ENCODE results near the gene LILRB5. TPM values are rescaled to one million over a fixed set of nuclear protein-coding genes. Genes with fewer than 3 reads are reported as not detected.
"Not testable (repeated sequence)": the region's sequence is repeated elsewhere in the genome, so short reads cannot be mapped to it uniquely, and the experiment has no call there.

LILRB5 gene
- total and polyA plus RNA-seq, 9 of the 15 experiments (the other 6 are each of a cell fraction or from before 2014, with no cell fraction given): not detected

DNA sequence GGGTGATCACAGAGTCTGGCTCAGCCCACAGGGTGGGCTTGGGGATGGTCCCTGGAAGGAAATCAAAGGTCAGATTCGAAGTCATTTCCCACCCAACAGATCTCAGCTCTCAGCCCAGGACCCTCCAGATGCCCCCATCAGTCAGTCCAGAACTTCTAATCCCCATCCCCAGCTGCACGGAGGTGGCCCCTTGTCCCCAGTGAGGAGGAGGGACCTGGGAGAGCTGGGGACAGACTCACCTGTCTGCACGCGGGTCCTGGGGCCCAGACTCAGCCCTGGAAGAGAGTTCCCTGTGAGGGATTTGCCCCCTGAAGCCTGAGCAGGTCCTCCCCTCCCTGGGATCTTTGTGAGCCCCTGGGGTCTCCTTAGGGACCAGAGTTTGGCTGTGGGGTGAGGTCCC lies 23.0 kb upstream of the LILRB5 start:
- H3K4me2 ChIP-seq (ENCODE audit: insufficient read depth, low read length): not testable (repeated sequence)

DNA sequence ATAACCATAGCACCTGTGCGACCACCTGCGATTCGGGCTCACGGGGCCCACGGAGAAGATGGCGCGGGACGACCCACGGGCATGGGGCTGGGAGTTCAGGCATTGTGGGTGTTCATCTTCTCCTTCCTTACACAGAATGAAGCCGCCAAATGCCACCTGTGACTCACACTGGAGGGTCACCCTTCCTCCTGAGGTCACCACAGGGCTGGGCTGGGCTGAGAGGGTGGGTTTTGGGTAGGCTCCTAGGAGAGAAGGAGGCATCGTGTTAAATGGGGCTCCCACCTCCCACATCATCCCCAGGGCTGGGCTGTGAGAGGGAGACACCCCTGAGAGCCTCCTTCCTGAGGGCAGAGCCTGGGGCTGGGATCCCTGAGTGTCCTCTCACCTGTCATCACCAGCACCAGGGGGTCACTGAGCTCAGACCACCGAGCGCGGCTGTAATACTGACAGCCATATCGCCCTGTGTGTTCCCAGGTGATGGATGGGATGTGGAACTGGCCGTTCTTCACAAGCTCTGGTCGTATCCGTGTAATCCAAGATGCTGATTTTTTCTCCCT lies 22.4 kb upstream of the LILRB5 start:
- H3K4me3 ChIP-seq: no peak overlapping the region
- H3K79me2 ChIP-seq (ENCODE audit: control insufficient read depth, insufficient read depth, low read length): no peaks in the 10 kb centered on the region
- 1% methylated on average over 16 of the region's 18 CpGs for WGBS (ENCODE audit: insufficient coverage, low coverage, missing lambda C conversion rate)
- H3K4me2 ChIP-seq (ENCODE audit: insufficient read depth, low read length): no peak overlapping the region
- no peaks in the 10 kb centered on the region for H3K9me1 ChIP-seq (ENCODE audit: control insufficient read depth, insufficient read depth, low read length)
- TF ChIP-seq ZBTB7A (IDR thresholded peaks at IDR 0.05; ENCODE audit: borderline replicate concordance, control insufficient read depth, low read depth, low read length) (no peak), ZNF589 (CRISPR knock-in tag; IDR thresholded peaks at IDR 0.05; ENCODE audit: low read depth) (no peak), CCAR2 (IDR thresholded peaks at IDR 0.05; ENCODE audit: low read depth, low read length) (no peak), ZNF77 (CRISPR knock-in tag; IDR thresholded peaks at IDR 0.05) (no peak), FOXP1 (CRISPR knock-in tag; IDR thresholded peaks at IDR 0.05) (no peak), SIRT6 (IDR thresholded peaks at IDR 0.05; ENCODE audit: low read depth, low read length) (no peak), LEF1 (IDR thresholded peaks at IDR 0.05) (no peak), SLC30A9 (CRISPR knock-in tag; IDR thresholded peaks at IDR 0.05) (no peak)
- TF ChIP-seq, protein P1, sequence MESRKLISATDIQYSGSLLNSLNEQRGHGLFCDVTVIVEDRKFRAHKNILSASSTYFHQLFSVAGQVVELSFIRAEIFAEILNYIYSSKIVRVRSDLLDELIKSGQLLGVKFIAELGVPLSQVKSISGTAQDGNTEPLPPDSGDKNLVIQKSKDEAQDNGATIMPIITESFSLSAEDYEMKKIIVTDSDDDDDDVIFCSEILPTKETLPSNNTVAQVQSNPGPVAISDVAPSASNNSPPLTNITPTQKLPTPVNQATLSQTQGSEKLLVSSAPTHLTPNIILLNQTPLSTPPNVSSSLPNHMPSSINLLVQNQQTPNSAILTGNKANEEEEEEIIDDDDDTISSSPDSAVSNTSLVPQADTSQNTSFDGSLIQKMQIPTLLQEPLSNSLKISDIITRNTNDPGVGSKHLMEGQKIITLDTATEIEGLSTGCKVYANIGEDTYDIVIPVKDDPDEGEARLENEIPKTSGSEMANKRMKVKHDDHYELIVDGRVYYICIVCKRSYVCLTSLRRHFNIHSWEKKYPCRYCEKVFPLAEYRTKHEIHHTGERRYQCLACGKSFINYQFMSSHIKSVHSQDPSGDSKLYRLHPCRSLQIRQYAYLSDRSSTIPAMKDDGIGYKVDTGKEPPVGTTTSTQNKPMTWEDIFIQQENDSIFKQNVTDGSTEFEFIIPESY (CRISPR knock-in tag; IDR thresholded peaks at IDR 0.05): no peak
- TF ChIP-seq, protein P2, sequence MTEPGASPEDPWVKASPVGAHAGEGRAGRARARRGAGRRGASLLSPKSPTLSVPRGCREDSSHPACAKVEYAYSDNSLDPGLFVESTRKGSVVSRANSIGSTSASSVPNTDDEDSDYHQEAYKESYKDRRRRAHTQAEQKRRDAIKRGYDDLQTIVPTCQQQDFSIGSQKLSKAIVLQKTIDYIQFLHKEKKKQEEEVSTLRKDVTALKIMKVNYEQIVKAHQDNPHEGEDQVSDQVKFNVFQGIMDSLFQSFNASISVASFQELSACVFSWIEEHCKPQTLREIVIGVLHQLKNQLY (CRISPR knock-in tag; conservative IDR thresholded peaks at IDR 0.05): no peak
- TF ChIP-seq, protein P3, sequence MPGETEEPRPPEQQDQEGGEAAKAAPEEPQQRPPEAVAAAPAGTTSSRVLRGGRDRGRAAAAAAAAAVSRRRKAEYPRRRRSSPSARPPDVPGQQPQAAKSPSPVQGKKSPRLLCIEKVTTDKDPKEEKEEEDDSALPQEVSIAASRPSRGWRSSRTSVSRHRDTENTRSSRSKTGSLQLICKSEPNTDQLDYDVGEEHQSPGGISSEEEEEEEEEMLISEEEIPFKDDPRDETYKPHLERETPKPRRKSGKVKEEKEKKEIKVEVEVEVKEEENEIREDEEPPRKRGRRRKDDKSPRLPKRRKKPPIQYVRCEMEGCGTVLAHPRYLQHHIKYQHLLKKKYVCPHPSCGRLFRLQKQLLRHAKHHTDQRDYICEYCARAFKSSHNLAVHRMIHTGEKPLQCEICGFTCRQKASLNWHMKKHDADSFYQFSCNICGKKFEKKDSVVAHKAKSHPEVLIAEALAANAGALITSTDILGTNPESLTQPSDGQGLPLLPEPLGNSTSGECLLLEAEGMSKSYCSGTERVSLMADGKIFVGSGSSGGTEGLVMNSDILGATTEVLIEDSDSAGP (CRISPR knock-in tag; IDR thresholded peaks at IDR 0.05): no peak
- H3K9ac ChIP-seq (ENCODE audit: insufficient read depth in 1 of 2, low read depth in 2 of 2, low read length in 2 of 2): no peak overlapping the region
- no peak for DNase-seq (ENCODE audit: extremely low read depth in 1 of 4, low spot score in 3 of 4)
- intact Hi-C loops (cut with micrococcal nuclease): no loop called here
- H2AFZ ChIP-seq (ENCODE audit: low read depth, low read length): no peak overlapping the region
- peaks cover 8 to 48% of the 10 kb centered on the region in 2 experiments for H3K27me3 ChIP-seq (ENCODE audit: control insufficient read depth in 2 of 2, insufficient read depth in 2 of 2, low read length in 2 of 2)
- no peaks in the 10 kb centered on the region for H3K4me1 ChIP-seq (replicated peaks in 1 of 2; ENCODE audit: control insufficient read depth in 2 of 2, insufficient read depth in 2 of 2, low read length in 2 of 2)
- no peaks in the 10 kb centered on the region for H3K36me3 ChIP-seq (ENCODE audit: control insufficient read depth, insufficient read depth, low read length)
- no peaks in the 10 kb centered on the region for H3K9me3 ChIP-seq (replicated peaks; ENCODE audit: control insufficient read depth, insufficient read depth, low read depth, low read length)
- no peak for ATAC-seq
- H3K27ac ChIP-seq (ENCODE audit: extremely low read depth, low read depth, low read length): no peak overlapping the region
- BruUV-seq (replicated peaks): no TSS peak
- FAIRE-seq: no peak
- ChIA-PET POLR2A (no interaction called here), CTCF (ENCODE audit: low intra/inter-chr PET ratio) (no interaction called here)
- in situ Hi-C loops (cut with MboI): no loop called here
- H4K20me1 ChIP-seq (replicated peaks; ENCODE audit: control insufficient read depth, insufficient read depth, low read length): no peaks in the 10 kb centered on the region

More for the DNA sequence above, 23.0 kb upstream of the LILRB5 start:
- H3K27me3 ChIP-seq (ENCODE audit: control insufficient read depth in 2 of 2, insufficient read depth in 2 of 2, low read length in 2 of 2): peaks cover 8 to 48% of the 10 kb centered on the region in 2 experiments
- BruUV-seq (replicated peaks); H3K79me2 ChIP-seq (ENCODE audit: control insufficient read depth, insufficient read depth, low read length); intact Hi-C loops (cut with micrococcal nuclease); H2AFZ ChIP-seq (ENCODE audit: low read depth, low read length); H3K4me1 ChIP-seq (replicated peaks in 1 of 2; ENCODE audit: control insufficient read depth in 2 of 2, insufficient read depth in 2 of 2, low read length in 2 of 2); H3K9me1 ChIP-seq (ENCODE audit: control insufficient read depth, insufficient read depth, low read length); H3K27ac ChIP-seq (ENCODE audit: extremely low read depth, low read depth, low read length); H3K9ac ChIP-seq (ENCODE audit: insufficient read depth in 1 of 2, low read depth in 2 of 2, low read length in 2 of 2); H3K36me3 ChIP-seq (ENCODE audit: control insufficient read depth, insufficient read depth, low read length); DNase-seq (ENCODE audit: extremely low read depth in 1 of 4, low spot score in 3 of 4); CTCF ChIA-PET (ENCODE audit: low intra/inter-chr PET ratio); H3K4me3 ChIP-seq; H4K20me1 ChIP-seq (replicated peaks; ENCODE audit: control insufficient read depth, insufficient read depth, low read length); H3K9me3 ChIP-seq (replicated peaks; ENCODE audit: control insufficient read depth, insufficient read depth, low read depth, low read length); ATAC-seq; FAIRE-seq; POLR2A ChIA-PET: not testable (repeated sequence)
- in situ Hi-C loops (cut with MboI): loop anchor here (5.0 kb wide), 1 partner anchor 352 kb away; the partner anchor contains the start of gene LILRB1
- whole genome bisulfite sequencing (ENCODE audit: insufficient coverage, low coverage, missing lambda C conversion rate): 0% methylated on average over 4 of the region's 4 CpGs
